HEK293 (cell line): Measurements from ENCODE around the gene PPP1R14C.

ENCODE experiments used
- CTCF ChIA-PET: fragments of 350-600 bp; formaldehyde crosslinking; extraction: SDS; loops from one replicate; lab custom pipeline; 2021; ENCODE audit warnings: antibody characterized with exemption; lab: Yijun Ruan, JAX
- POLR2A ChIA-PET: fragments of 300-600 bp; formaldehyde crosslinking; extraction: SDS; loops from one replicate; lab custom pipeline; 2020; ENCODE audit warnings: antibody characterized with exemption, inconsistent platforms; lab: Yijun Ruan, JAX
- H3K27ac ChIP-seq: fragments of 200-500 bp; sonication (Bioruptor generic); 2 replicates; pipeline ENCODE4 v1.5.1; 2014; ENCODE audit warnings: low read depth, low read length, control low read depth, inconsistent platforms; ENCODE audit errors: extremely low read depth
- H3K36me3 ChIP-seq, 2 experiments: fragments of 200-500 bp in 1 of 2; sonication (Bioruptor generic) in 1 of 2; 1 replicate in 1 of 2; 2 replicates in 1 of 2; pipeline ENCODE4 v1.5.1; 2014 to 2017; ENCODE audit warnings: inconsistent platforms in 2 of 2, low read length in 2 of 2; ENCODE audit not compliant: control insufficient read depth in 2 of 2, insufficient read depth in 1 of 2
- H3K4me1 ChIP-seq: fragments of 200-500 bp; sonication (Bioruptor generic); 2 replicates; pipeline ENCODE4 v1.5.1; 2014; ENCODE audit warnings: mild to moderate bottlenecking, low read length, inconsistent platforms; ENCODE audit not compliant: control insufficient read depth, insufficient read depth
- H3K4me3 ChIP-seq: 2 replicates; pipeline ENCODE4 v1.5.1; 2011; ENCODE audit warnings: low read depth, mild to moderate bottlenecking, control low read depth, low read length, moderate library complexity
- H3K9me3 ChIP-seq: fragments of 200-500 bp; sonication (Bioruptor generic); 2 replicates; pipeline ENCODE4 v1.5.1; 2014; ENCODE audit warnings: low read depth, low read length, inconsistent platforms; ENCODE audit not compliant: control insufficient read depth, insufficient read depth
- BCL11A ChIP-seq: fragments of 450-650 bp; formaldehyde crosslinking; IDR thresholded peaks from 2 replicates; pipeline ENCODE4 v1.5.1; 2016; ENCODE audit warnings: low read depth, missing biosample characterization, missing genetic modification characterization
- KLF9 ChIP-seq: fragments of 450-650 bp; formaldehyde crosslinking; IDR thresholded peaks from 2 replicates; pipeline ENCODE4 v1.5.1; 2016; ENCODE audit warnings: missing biosample characterization, missing genetic modification characterization, low read depth
- REPIN1 ChIP-seq: fragments of 450-650 bp; formaldehyde crosslinking; IDR thresholded peaks from 2 replicates; pipeline ENCODE4 v1.5.1; 2017; ENCODE audit warnings: missing biosample characterization, missing genetic modification characterization, low read depth
- ZEB2 ChIP-seq: fragments of 450-650 bp; formaldehyde crosslinking; IDR thresholded peaks from 2 replicates; pipeline ENCODE4 v1.5.1; 2016; ENCODE audit warnings: missing biosample characterization, missing genetic modification characterization
- ZNF112 ChIP-seq: fragments of 450-650 bp; formaldehyde crosslinking; IDR thresholded peaks from 2 replicates; pipeline ENCODE4 v1.5.0; 2017; ENCODE audit warnings: missing biosample characterization, missing genetic modification characterization
- ZNF146 ChIP-seq: fragments of 450-650 bp; formaldehyde crosslinking; IDR thresholded peaks from 2 replicates; pipeline ENCODE4 v1.5.1; 2016; ENCODE audit warnings: missing biosample characterization, missing genetic modification characterization
- ZNF175 ChIP-seq: fragments of 450-650 bp; formaldehyde crosslinking; IDR thresholded peaks from 2 replicates; pipeline ENCODE4 v1.5.1; 2016; ENCODE audit warnings: missing biosample characterization, missing genetic modification characterization
- ZNF2 ChIP-seq: fragments of 450-650 bp; formaldehyde crosslinking; IDR thresholded peaks from 2 replicates; pipeline ENCODE4 v1.5.1; 2016; ENCODE audit warnings: missing biosample characterization, missing genetic modification characterization
- ZNF37A ChIP-seq: fragments of 450-650 bp; IDR thresholded peaks from 2 replicates; pipeline ENCODE4 v1.5.1; 2018; ENCODE audit warnings: missing biosample characterization, missing genetic modification characterization
- ZNF394 ChIP-seq: fragments of 450-650 bp; formaldehyde crosslinking; IDR thresholded peaks from 2 replicates; pipeline ENCODE4 v1.5.1; 2016; ENCODE audit warnings: missing biosample characterization, missing genetic modification characterization, mild to moderate bottlenecking, moderate library complexity, borderline replicate concordance
- ZNF423 ChIP-seq: fragments of 450-650 bp; formaldehyde crosslinking; IDR thresholded peaks from 2 replicates; pipeline ENCODE4 v1.5.1; 2016; ENCODE audit warnings: missing biosample characterization, missing genetic modification characterization
- ZNF510 ChIP-seq: fragments of 450-650 bp; formaldehyde crosslinking; IDR thresholded peaks from 2 replicates; pipeline ENCODE4 v1.5.1; 2018; ENCODE audit warnings: mild to moderate bottlenecking, missing genetic modification characterization, missing biosample characterization; ENCODE audit not compliant: insufficient replicate concordance
- ZNF544 ChIP-seq: fragments of 450-650 bp; formaldehyde crosslinking; IDR thresholded peaks from 2 replicates; pipeline ENCODE4 v1.5.0; 2017; ENCODE audit warnings: missing biosample characterization, missing genetic modification characterization
- ZNF560 ChIP-seq: fragments of 450-650 bp; formaldehyde crosslinking; IDR thresholded peaks from 2 replicates; pipeline ENCODE4 v1.5.1; 2017; ENCODE audit warnings: missing biosample characterization, missing genetic modification characterization, borderline replicate concordance
- ZNF654 ChIP-seq: fragments of 450-650 bp; formaldehyde crosslinking; IDR thresholded peaks from 2 replicates; pipeline ENCODE4 v1.5.1; 2016; ENCODE audit warnings: low read depth, missing biosample characterization, missing genetic modification characterization
- ZNF707 ChIP-seq: fragments of 450-650 bp; formaldehyde crosslinking; IDR thresholded peaks from 2 replicates; pipeline ENCODE4 v1.5.1; 2016; ENCODE audit warnings: missing biosample characterization, missing genetic modification characterization
- ZNF791 ChIP-seq: fragments of 450-650 bp; formaldehyde crosslinking; IDR thresholded peaks from 2 replicates; pipeline ENCODE4 v1.5.1; 2016; ENCODE audit warnings: missing biosample characterization, missing genetic modification characterization
- TF ChIP-seq, protein P1 (sequence below): fragments of 450-650 bp; formaldehyde crosslinking; IDR thresholded peaks from 2 replicates; pipeline ENCODE4 v1.5.1; 2016; ENCODE audit warnings: missing biosample characterization, missing genetic modification characterization
- TF ChIP-seq, protein P2 (sequence below): fragments of 450-650 bp; formaldehyde crosslinking; IDR thresholded peaks from 2 replicates; pipeline ENCODE4 v1.5.1; 2016; ENCODE audit warnings: missing biosample characterization, missing genetic modification characterization, borderline replicate concordance
- TF ChIP-seq, protein P3 (sequence below): fragments of 450-650 bp; formaldehyde crosslinking; IDR thresholded peaks from 2 replicates; pipeline ENCODE4 v1.5.1; 2017; ENCODE audit warnings: missing biosample characterization, missing genetic modification characterization
- TF ChIP-seq, protein P4 (sequence below): fragments of 450-650 bp; IDR thresholded peaks from 2 replicates; pipeline ENCODE4 v1.5.1; 2018; ENCODE audit warnings: missing biosample characterization, mild to moderate bottlenecking, missing genetic modification characterization
- TF ChIP-seq, protein P5 (sequence below): fragments of 450-650 bp; formaldehyde crosslinking; IDR thresholded peaks from 2 replicates; pipeline ENCODE4; 2016; ENCODE audit warnings: missing biosample characterization, missing genetic modification characterization
- TF ChIP-seq, protein P6 (sequence below): fragments of 450-650 bp; formaldehyde crosslinking; IDR thresholded peaks from 2 replicates; pipeline ENCODE4 v1.5.1; 2016; ENCODE audit warnings: missing biosample characterization, missing genetic modification characterization

The PPP1R14C gene

DNA sequence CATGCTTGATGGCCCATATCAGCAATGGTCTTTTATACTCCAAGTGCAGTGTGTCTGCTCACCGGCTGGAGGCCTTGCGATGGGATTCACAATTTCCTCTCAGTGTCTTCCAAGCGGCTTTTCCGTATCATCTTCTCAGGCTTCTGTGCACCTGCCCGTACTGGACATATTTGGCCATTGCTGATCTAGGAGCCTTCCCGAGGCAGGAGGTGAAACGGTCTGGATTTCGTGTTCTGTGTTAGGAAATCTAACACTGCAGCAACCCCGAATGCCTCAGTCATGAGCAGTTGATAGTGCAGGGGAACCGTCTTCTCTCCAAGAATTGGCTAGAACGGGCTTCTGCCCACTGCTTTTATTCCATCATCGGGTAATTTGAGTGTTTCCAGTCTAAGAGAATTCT, 60.5 kb downstream of the PPP1R14C start:
- H3K36me3 ChIP-seq = no peaks in the 10 kb centered on the region
- ChIA-PET CTCF (interaction anchor here (0.7 kb wide), 1 partner anchor 1132 kb away, joined by 4 read pairs; no protein-coding TSS in a partner anchor), POLR2A (no interaction called here)
- no peak overlapping the region; the same call in 1 of the 2 replicates for H3K27ac ChIP-seq
- TF ChIP-seq ZNF2 (no peak), ZNF146 (tag by site-specific recombination) (no peak), BCL11A (no peak), ZNF707 (tag by site-specific recombination) (no peak), ZNF394 (tag by site-specific recombination) (no peak), ZNF37A (tag by site-specific recombination) (no peak), ZNF791 (no peak)
- TF ChIP-seq, protein P1, sequence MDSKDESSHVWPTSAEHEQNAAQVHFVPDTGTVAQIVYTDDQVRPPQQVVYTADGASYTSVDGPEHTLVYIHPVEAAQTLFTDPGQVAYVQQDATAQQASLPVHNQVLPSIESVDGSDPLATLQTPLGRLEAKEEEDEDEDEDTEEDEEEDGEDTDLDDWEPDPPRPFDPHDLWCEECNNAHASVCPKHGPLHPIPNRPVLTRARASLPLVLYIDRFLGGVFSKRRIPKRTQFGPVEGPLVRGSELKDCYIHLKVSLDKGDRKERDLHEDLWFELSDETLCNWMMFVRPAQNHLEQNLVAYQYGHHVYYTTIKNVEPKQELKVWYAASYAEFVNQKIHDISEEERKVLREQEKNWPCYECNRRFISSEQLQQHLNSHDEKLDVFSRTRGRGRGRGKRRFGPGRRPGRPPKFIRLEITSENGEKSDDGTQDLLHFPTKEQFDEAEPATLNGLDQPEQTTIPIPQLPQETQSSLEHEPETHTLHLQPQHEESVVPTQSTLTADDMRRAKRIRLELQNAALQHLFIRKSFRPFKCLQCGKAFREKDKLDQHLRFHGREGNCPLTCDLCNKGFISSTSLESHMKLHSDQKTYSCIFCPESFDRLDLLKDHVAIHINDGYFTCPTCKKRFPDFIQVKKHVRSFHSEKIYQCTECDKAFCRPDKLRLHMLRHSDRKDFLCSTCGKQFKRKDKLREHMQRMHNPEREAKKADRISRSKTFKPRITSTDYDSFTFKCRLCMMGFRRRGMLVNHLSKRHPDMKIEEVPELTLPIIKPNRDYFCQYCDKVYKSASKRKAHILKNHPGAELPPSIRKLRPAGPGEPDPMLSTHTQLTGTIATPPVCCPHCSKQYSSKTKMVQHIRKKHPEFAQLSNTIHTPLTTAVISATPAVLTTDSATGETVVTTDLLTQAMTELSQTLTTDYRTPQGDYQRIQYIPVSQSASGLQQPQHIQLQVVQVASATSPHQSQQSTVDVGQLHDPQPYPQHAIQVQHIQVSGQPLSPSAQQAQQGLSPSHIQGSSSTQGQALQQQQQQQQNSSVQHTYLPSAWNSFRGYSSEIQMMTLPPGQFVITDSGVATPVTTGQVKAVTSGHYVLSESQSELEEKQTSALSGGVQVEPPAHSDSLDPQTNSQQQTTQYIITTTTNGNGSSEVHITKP (tag by site-specific recombination) = no peak
- TF ChIP-seq, protein P2, sequence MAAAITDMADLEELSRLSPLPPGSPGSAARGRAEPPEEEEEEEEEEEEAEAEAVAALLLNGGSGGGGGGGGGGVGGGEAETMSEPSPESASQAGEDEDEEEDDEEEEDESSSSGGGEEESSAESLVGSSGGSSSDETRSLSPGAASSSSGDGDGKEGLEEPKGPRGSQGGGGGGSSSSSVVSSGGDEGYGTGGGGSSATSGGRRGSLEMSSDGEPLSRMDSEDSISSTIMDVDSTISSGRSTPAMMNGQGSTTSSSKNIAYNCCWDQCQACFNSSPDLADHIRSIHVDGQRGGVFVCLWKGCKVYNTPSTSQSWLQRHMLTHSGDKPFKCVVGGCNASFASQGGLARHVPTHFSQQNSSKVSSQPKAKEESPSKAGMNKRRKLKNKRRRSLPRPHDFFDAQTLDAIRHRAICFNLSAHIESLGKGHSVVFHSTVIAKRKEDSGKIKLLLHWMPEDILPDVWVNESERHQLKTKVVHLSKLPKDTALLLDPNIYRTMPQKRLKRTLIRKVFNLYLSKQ (tag by site-specific recombination) = no peak
- TF ChIP-seq, protein P3, sequence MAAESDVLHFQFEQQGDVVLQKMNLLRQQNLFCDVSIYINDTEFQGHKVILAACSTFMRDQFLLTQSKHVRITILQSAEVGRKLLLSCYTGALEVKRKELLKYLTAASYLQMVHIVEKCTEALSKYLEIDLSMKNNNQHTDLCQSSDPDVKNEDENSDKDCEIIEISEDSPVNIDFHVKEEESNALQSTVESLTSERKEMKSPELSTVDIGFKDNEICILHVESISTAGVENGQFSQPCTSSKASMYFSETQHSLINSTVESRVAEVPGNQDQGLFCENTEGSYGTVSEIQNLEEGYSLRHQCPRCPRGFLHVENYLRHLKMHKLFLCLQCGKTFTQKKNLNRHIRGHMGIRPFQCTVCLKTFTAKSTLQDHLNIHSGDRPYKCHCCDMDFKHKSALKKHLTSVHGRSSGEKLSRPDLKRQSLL (tag by site-specific recombination) = no peak
- peaks cover 14% of the 10 kb centered on the region for H3K4me1 ChIP-seq
- no peak overlapping the region for H3K4me3 ChIP-seq
- no peaks in the 10 kb centered on the region for H3K9me3 ChIP-seq

DNA sequence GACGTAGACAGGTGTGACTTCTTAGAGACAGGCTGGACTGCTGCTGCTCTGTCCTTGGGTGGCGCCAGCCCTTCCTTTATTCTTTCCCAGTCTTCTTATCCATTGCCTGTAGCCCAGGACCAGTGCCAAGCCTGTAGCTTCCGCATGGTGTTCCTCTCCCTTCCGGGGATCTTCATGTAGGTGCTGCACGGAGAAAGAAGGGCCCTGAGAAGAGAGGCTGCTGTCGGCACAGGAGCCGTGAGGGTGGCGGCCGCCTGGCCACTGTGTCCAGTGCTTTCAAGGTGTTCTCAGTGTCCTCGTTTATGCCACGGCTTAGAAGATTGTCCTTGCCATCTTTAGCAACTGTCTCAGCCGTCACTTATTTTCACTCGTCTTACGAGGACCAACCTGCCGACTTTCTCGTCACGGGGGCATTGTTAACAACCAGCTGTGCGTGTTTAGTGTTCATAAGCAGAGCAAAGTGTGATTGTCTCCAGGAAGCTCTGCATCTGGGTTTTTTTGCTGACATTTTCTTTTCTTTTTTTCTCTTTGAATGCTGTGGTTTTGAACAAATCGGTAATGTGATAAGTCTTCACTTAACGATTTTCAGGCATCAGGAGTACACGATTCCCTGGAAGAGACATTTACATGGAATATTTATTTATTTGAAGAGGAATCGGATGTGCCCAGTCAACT, 61.2 kb downstream of the PPP1R14C start:
- Histone ChIP-seq H3K4me3 (no peak overlapping the region), H3K27ac (no peak overlapping the region), H3K4me1 (peaks cover 18% of the 10 kb centered on the region), H3K9me3 (no peaks in the 10 kb centered on the region), H3K36me3 (no peaks in the 10 kb centered on the region)
- CTCF ChIA-PET = interaction anchor here (0.6 kb wide), 3 partner anchors 8 to 152 kb away, joined by 3 to 4 read pairs (median 3); no protein-coding TSS in a partner anchor
- POLR2A ChIA-PET = no interaction called here
- TF ChIP-seq ZNF423 (tag by site-specific recombination) (no peak), ZNF175 (tag by site-specific recombination) (no peak), ZNF544 (tag by site-specific recombination) (no peak), ZEB2 (tag by site-specific recombination) (no peak), ZNF510 (tag by site-specific recombination) (no peak), REPIN1 (no peak), ZNF560 (no peak), KLF9 (tag by site-specific recombination) (no peak), ZNF654 (no peak), ZNF112 (tag by site-specific recombination) (no peak)
- TF ChIP-seq, protein P4, sequence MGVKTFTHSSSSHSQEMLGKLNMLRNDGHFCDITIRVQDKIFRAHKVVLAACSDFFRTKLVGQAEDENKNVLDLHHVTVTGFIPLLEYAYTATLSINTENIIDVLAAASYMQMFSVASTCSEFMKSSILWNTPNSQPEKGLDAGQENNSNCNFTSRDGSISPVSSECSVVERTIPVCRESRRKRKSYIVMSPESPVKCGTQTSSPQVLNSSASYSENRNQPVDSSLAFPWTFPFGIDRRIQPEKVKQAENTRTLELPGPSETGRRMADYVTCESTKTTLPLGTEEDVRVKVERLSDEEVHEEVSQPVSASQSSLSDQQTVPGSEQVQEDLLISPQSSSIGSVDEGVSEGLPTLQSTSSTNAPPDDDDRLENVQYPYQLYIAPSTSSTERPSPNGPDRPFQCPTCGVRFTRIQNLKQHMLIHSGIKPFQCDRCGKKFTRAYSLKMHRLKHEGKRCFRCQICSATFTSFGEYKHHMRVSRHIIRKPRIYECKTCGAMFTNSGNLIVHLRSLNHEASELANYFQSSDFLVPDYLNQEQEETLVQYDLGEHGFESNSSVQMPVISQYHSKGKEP (tag by site-specific recombination) = no peak
- TF ChIP-seq, protein P5, sequence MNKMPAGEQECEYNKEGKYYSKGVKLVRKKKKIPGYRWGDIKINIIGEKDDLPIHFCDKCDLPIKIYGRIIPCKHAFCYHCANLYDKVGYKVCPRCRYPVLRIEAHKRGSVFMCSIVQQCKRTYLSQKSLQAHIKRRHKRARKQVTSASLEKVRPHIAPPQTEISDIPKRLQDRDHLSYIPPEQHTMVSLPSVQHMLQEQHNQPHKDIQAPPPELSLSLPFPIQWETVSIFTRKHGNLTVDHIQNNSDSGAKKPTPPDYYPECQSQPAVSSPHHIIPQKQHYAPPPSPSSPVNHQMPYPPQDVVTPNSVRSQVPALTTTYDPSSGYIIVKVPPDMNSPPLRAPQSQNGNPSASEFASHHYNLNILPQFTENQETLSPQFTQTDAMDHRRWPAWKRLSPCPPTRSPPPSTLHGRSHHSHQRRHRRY (tag by site-specific recombination) = no peak
- TF ChIP-seq, protein P6, sequence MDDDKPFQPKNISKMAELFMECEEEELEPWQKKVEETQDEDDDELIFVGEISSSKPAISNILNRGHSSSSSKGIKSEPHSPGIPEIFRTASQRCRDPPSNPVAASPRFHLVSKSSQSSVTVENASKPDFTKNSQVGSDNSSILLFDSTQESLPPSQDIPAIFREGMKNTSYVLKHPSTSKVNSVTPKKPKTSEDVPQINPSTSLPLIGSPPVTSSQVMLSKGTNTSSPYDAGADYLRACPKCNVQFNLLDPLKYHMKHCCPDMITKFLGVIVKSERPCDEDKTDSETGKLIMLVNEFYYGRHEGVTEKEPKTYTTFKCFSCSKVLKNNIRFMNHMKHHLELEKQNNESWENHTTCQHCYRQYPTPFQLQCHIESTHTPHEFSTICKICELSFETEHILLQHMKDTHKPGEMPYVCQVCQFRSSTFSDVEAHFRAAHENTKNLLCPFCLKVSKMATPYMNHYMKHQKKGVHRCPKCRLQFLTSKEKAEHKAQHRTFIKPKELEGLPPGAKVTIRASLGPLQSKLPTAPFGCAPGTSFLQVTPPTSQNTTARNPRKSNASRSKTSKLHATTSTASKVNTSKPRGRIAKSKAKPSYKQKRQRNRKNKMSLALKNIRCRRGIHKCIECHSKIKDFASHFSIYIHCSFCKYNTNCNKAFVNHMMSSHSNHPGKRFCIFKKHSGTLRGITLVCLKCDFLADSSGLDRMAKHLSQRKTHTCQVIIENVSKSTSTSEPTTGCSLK (tag by site-specific recombination) = no peak
